Measurements from ENCODE around the gene SOX18.

- no peak for TF ChIP-seq CREB1 (IDR thresholded peaks at IDR 0.05)
- no peak for TF ChIP-seq SRF (IDR thresholded peaks at IDR 0.05; ENCODE audit: low read depth, low read length)
- TF ChIP-seq EP300 (IDR thresholded peaks at IDR 0.05; ENCODE audit: borderline replicate concordance in 1 of 2, low read depth in 2 of 2, low read length in 2 of 2): no peak
- no peak for TF ChIP-seq CTCF (IDR thresholded peaks at IDR 0.05; ENCODE audit: control extremely low read depth in 1 of 3, insufficient read depth in 1 of 3, low read depth in 1 of 3, low read length in 3 of 3)
- TF ChIP-seq RAD21 (IDR thresholded peaks at IDR 0.05 in 1 of 2, conservative IDR thresholded peaks at IDR 0.05 in 1 of 2; ENCODE audit: low read depth in 2 of 2, low read length in 2 of 2): no peak
- no peak for TF ChIP-seq YY1 (IDR thresholded peaks at IDR 0.05; ENCODE audit: low read depth, low read length)
- no peak for TF ChIP-seq ATF3 (IDR thresholded peaks at IDR 0.05; ENCODE audit: insufficient read depth, low read depth, low read length)
- no peak for TF ChIP-seq MAFK (IDR thresholded peaks at IDR 0.05; ENCODE audit: low read depth, low read length)
- no peak for TF ChIP-seq POLR2A (IDR thresholded peaks at IDR 0.05; ENCODE audit: control extremely low read depth in 1 of 2, low read depth in 2 of 2, low read length in 2 of 2)
These were observed 24.2 kb downstream of the SOX18 start for GRCh38 chr20:64025101-64025825.

Measured in H1 (cell line).